WTC11 (cell line): ENCODE measurements around the gene FBXO42. TPM values are rescaled to one million over a fixed set of nuclear protein-coding genes. Genes with fewer than 3 reads are reported as not detected.

ENCODE experiments used
- ATAC-seq: fragments of 200-7000 bp; cut with Tn5 transposase; 2 replicates; pipeline ENCODE4 v1.10.0; 2021; ENCODE audit warnings: mild to moderate bottlenecking, moderate library complexity
- CTCF ChIA-PET: fragments of 300-600 bp; sonication (Branson Sonifier 250); formaldehyde crosslinking; loops from one replicate; lab custom pipeline; 2021; ENCODE audit warnings: antibody characterized with exemption; lab: Charles Lee
- POLR2A ChIA-PET: fragments of 350-600 bp; sonication (Branson Sonifier 250); formaldehyde crosslinking; loops from one replicate; lab custom pipeline; 2021; ENCODE audit warnings: antibody characterized with exemption; lab: Charles Lee
- DNase-seq: peaks from one replicate; pipeline ENCODE4 v3.0.0; 2021; ENCODE audit warnings: low spot score
- H3K27ac Mint-ChIP-seq: 2 replicates; pipeline ENCODE4 v1.8.0; 2021; ENCODE audit warnings: mixed read lengths
- H3K27me3 Mint-ChIP-seq: 2 replicates; pipeline ENCODE4 v1.8.0; 2021; ENCODE audit warnings: low read depth, mild to moderate bottlenecking, moderate library complexity, mixed read lengths
- H3K36me3 Mint-ChIP-seq: 2 replicates; pipeline ENCODE4 v1.8.0; 2021; ENCODE audit warnings: mixed read lengths
- H3K4me1 Mint-ChIP-seq: 2 replicates; pipeline ENCODE4 v1.8.0; 2022; ENCODE audit warnings: mixed read lengths
- H3K4me3 Mint-ChIP-seq: 2 replicates; pipeline ENCODE4 v1.8.0; 2021; ENCODE audit warnings: mild to moderate bottlenecking, moderate library complexity, mixed read lengths
- H3K9me3 Mint-ChIP-seq: 2 replicates; pipeline ENCODE4 v1.8.0; 2021; ENCODE audit warnings: mixed read lengths
- CBFB ChIP-seq: sonication (generic); formaldehyde crosslinking; IDR thresholded peaks from 2 replicates; pipeline ENCODE4 v1.8.1; 2022; ENCODE audit warnings: mild to moderate bottlenecking, low read depth, missing genetic modification reagents
- ELF4 ChIP-seq: sonication (generic); formaldehyde crosslinking; IDR thresholded peaks from 2 replicates; pipeline ENCODE4 v1.8.1; 2022; ENCODE audit warnings: low read depth, mild to moderate bottlenecking, moderate library complexity, missing genetic modification reagents
- ESRRA ChIP-seq: sonication (generic); formaldehyde crosslinking; IDR thresholded peaks from 2 replicates; pipeline ENCODE4 v1.8.1; 2022; ENCODE audit warnings: mild to moderate bottlenecking, missing genetic modification reagents, borderline replicate concordance
- GTF2I ChIP-seq: fragments of 250-450 bp; sonication (Bioruptor Pico); conservative IDR thresholded peaks from 2 replicates; pipeline ENCODE4 v1.4.0; 2021; ENCODE audit warnings: mild to moderate bottlenecking
- NFE2L1 ChIP-seq: sonication (generic); formaldehyde crosslinking; IDR thresholded peaks from 2 replicates; pipeline ENCODE4 v1.8.1; 2023; ENCODE audit warnings: missing genetic modification reagents
- SOX15 ChIP-seq: fragments of 250-450 bp; sonication (Bioruptor Pico); IDR thresholded peaks from 2 replicates; pipeline ENCODE4 v1.9.0; 2021; ENCODE audit warnings: mild to moderate bottlenecking
- ZBTB21 ChIP-seq: sonication (generic); formaldehyde crosslinking; IDR thresholded peaks from 2 replicates; pipeline ENCODE4 v1.8.1; 2023; ENCODE audit warnings: mild to moderate bottlenecking, missing genetic modification reagents, borderline replicate concordance
- ZBTB43 ChIP-seq: sonication (generic); formaldehyde crosslinking; IDR thresholded peaks from 2 replicates; pipeline ENCODE4 v1.8.1; 2023; ENCODE audit warnings: mild to moderate bottlenecking, missing genetic modification reagents
- ZMAT4 ChIP-seq: fragments of 250-450 bp; sonication (Bioruptor Pico); IDR thresholded peaks from 2 replicates; pipeline ENCODE4 v1.9.0; 2021; ENCODE audit warnings: mild to moderate bottlenecking
- ZNF263 ChIP-seq: sonication (generic); formaldehyde crosslinking; IDR thresholded peaks from 2 replicates; pipeline ENCODE4 v1.8.1; 2022; ENCODE audit warnings: low read depth, mild to moderate bottlenecking, moderate library complexity, missing genetic modification reagents
- total RNA-seq: library from RNA; stranded (reverse); gene quantifications from 3 replicates; pipeline ENCODE4 v1.2.3, GENCODE V29; 2021
- TF ChIP-seq, protein P1 (sequence below): sonication (generic); formaldehyde crosslinking; IDR thresholded peaks from 2 replicates; pipeline ENCODE4 v1.8.1; 2022; ENCODE audit warnings: missing genetic modification reagents, borderline replicate concordance
- TF ChIP-seq, protein P2 (sequence below): sonication (generic); formaldehyde crosslinking; IDR thresholded peaks from 2 replicates; pipeline ENCODE4 v1.8.0; 2022; ENCODE audit warnings: mild to moderate bottlenecking, missing genetic modification reagents
- TF ChIP-seq, protein P3 (sequence below): sonication (generic); formaldehyde crosslinking; IDR thresholded peaks from 2 replicates; pipeline ENCODE4 v1.8.0; 2023; ENCODE audit warnings: missing genetic modification reagents, mild to moderate bottlenecking, borderline replicate concordance
- TF ChIP-seq, protein P4 (sequence below): sonication (generic); formaldehyde crosslinking; IDR thresholded peaks from 2 replicates; pipeline ENCODE4 v1.8.1; 2022; ENCODE audit warnings: mild to moderate bottlenecking, moderate library complexity, missing genetic modification reagents
- TF ChIP-seq, protein P5 (sequence below): sonication (generic); formaldehyde crosslinking; IDR thresholded peaks from 2 replicates; pipeline ENCODE4 v1.8.1; 2022; ENCODE audit warnings: mild to moderate bottlenecking, missing genetic modification reagents, moderate library complexity, borderline replicate concordance

FBXO42 gene
- total RNA-seq, 1 experiment from 2014 or later = 17.5 TPM

- POLR2A ChIA-PET = no interaction called here
- H3K27me3 Mint-ChIP-seq = peaks cover 50% of the 10 kb centered on the region
- H3K9me3 Mint-ChIP-seq = no peaks in the 10 kb centered on the region
- H3K36me3 Mint-ChIP-seq = no peaks in the 10 kb centered on the region
- DNase-seq (no peak), ATAC-seq (no peak)
- peaks cover 17% of the 10 kb centered on the region for H3K4me1 Mint-ChIP-seq
- no peak overlapping the region for H3K27ac Mint-ChIP-seq
- no peak for TF ChIP-seq ESRRA
- TF ChIP-seq CBFB (CRISPR knock-in tag) = no peak
- TF ChIP-seq, protein P1, sequence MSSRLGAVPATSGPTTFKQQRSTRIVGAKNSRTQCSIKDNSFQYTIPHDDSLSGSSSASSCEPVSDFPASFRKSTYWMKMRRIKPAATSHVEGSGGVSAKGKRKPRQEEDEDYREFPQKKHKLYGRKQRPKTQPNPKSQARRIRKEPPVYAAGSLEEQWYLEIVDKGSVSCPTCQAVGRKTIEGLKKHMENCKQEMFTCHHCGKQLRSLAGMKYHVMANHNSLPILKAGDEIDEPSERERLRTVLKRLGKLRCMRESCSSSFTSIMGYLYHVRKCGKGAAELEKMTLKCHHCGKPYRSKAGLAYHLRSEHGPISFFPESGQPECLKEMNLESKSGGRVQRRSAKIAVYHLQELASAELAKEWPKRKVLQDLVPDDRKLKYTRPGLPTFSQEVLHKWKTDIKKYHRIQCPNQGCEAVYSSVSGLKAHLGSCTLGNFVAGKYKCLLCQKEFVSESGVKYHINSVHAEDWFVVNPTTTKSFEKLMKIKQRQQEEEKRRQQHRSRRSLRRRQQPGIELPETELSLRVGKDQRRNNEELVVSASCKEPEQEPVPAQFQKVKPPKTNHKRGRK (CRISPR knock-in tag) = no peak
- TF ChIP-seq, protein P2, sequence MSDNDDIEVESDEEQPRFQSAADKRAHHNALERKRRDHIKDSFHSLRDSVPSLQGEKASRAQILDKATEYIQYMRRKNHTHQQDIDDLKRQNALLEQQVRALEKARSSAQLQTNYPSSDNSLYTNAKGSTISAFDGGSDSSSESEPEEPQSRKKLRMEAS (CRISPR knock-in tag) = no peak
- no peak for TF ChIP-seq ZBTB21
- TF ChIP-seq, protein P3, sequence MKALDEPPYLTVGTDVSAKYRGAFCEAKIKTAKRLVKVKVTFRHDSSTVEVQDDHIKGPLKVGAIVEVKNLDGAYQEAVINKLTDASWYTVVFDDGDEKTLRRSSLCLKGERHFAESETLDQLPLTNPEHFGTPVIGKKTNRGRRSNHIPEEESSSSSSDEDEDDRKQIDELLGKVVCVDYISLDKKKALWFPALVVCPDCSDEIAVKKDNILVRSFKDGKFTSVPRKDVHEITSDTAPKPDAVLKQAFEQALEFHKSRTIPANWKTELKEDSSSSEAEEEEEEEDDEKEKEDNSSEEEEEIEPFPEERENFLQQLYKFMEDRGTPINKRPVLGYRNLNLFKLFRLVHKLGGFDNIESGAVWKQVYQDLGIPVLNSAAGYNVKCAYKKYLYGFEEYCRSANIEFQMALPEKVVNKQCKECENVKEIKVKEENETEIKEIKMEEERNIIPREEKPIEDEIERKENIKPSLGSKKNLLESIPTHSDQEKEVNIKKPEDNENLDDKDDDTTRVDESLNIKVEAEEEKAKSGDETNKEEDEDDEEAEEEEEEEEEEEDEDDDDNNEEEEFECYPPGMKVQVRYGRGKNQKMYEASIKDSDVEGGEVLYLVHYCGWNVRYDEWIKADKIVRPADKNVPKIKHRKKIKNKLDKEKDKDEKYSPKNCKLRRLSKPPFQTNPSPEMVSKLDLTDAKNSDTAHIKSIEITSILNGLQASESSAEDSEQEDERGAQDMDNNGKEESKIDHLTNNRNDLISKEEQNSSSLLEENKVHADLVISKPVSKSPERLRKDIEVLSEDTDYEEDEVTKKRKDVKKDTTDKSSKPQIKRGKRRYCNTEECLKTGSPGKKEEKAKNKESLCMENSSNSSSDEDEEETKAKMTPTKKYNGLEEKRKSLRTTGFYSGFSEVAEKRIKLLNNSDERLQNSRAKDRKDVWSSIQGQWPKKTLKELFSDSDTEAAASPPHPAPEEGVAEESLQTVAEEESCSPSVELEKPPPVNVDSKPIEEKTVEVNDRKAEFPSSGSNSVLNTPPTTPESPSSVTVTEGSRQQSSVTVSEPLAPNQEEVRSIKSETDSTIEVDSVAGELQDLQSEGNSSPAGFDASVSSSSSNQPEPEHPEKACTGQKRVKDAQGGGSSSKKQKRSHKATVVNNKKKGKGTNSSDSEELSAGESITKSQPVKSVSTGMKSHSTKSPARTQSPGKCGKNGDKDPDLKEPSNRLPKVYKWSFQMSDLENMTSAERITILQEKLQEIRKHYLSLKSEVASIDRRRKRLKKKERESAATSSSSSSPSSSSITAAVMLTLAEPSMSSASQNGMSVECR (CRISPR knock-in tag) = no peak
- no peak for TF ChIP-seq ELF4
- TF ChIP-seq GTF2I (CRISPR knock-in tag) = no peak
- TF ChIP-seq ZBTB43 = no peak
- TF ChIP-seq, protein P4, sequence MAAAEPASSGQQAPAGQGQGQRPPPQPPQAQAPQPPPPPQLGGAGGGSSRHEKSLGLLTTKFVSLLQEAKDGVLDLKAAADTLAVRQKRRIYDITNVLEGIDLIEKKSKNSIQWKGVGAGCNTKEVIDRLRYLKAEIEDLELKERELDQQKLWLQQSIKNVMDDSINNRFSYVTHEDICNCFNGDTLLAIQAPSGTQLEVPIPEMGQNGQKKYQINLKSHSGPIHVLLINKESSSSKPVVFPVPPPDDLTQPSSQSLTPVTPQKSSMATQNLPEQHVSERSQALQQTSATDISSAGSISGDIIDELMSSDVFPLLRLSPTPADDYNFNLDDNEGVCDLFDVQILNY (CRISPR knock-in tag) = no peak
- TF ChIP-seq, protein P5, sequence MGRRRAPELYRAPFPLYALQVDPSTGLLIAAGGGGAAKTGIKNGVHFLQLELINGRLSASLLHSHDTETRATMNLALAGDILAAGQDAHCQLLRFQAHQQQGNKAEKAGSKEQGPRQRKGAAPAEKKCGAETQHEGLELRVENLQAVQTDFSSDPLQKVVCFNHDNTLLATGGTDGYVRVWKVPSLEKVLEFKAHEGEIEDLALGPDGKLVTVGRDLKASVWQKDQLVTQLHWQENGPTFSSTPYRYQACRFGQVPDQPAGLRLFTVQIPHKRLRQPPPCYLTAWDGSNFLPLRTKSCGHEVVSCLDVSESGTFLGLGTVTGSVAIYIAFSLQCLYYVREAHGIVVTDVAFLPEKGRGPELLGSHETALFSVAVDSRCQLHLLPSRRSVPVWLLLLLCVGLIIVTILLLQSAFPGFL (CRISPR knock-in tag) = no peak
- no peak for TF ChIP-seq SOX15 (CRISPR knock-in tag)
- TF ChIP-seq ZMAT4 (CRISPR knock-in tag) = no peak
- no peak for TF ChIP-seq NFE2L1 (CRISPR knock-in tag)
- TF ChIP-seq, all 79 proteins: peak for 0
- CTCF ChIA-PET = no interaction called here
- H3K4me3 Mint-ChIP-seq = no peak overlapping the region
Observed at GRCh38 chr1:16219968-16220500, 132.2 kb downstream of the FBXO42 start.

GRCh38 chr1:16218674-16219071 is 133.6 kb downstream of the FBXO42 start:
- CTCF ChIA-PET = interaction anchor here (2.1 to 3.1 kb wide), 3 partner anchors 8 to 14 kb away, joined by 9 to 26 read pairs (median 25); no protein-coding TSS in a partner anchor

More at GRCh38 chr1:16218674-16219071, 133.6 kb downstream of the FBXO42 start:
- POLR2A ChIA-PET = no interaction called here
- no peak for ATAC-seq
- H3K4me3 Mint-ChIP-seq = no peak overlapping the region
- no peaks in the 10 kb centered on the region for H3K9me3 Mint-ChIP-seq
- TF ChIP-seq ZNF263 (no peak), ELF4 (no peak)
- H3K27ac Mint-ChIP-seq = no peak overlapping the region
- DNase-seq = no peak
- no peaks in the 10 kb centered on the region for H3K36me3 Mint-ChIP-seq
- H3K4me1 Mint-ChIP-seq = peaks cover 17% of the 10 kb centered on the region
- H3K27me3 Mint-ChIP-seq = peaks cover 36% of the 10 kb centered on the region
